Right renal cortex interstitium (tissue), 3 donors: ENCODE results near the gene CASS4. TPM values are rescaled to one million over a fixed set of nuclear protein-coding genes. Genes with fewer than 3 reads are reported as not detected.
A peak's percentile ranks its signal among the peaks of the same experiment; 100 is the strongest.
"Not testable (repeated sequence)": the region's sequence is repeated elsewhere in the genome, so short reads cannot be mapped to it uniquely, and the experiment has no call there.

Source experiments
- DNase-seq, 3 donors: peaks; one replicate each; pipeline ENCODE4 v3.0.0-alpha.2; 2013; ENCODE audit warnings: low read depth in 3 of 3, low spot score in 2 of 3
- polyA plus RNA-seq, 3 donors: library from polyadenylated mRNA; unstranded; fragments of 120-200 nt; gene quantifications; one replicate each; pipeline ENCODE4 v1.2.1, GENCODE V29; 2013; ENCODE audit not compliant: insufficient read length in 3 of 3

Gene CASS4
- polyA plus RNA-seq, 3 donors, result 2.8 to 3.6 (median 3.6) TPM

DNA sequence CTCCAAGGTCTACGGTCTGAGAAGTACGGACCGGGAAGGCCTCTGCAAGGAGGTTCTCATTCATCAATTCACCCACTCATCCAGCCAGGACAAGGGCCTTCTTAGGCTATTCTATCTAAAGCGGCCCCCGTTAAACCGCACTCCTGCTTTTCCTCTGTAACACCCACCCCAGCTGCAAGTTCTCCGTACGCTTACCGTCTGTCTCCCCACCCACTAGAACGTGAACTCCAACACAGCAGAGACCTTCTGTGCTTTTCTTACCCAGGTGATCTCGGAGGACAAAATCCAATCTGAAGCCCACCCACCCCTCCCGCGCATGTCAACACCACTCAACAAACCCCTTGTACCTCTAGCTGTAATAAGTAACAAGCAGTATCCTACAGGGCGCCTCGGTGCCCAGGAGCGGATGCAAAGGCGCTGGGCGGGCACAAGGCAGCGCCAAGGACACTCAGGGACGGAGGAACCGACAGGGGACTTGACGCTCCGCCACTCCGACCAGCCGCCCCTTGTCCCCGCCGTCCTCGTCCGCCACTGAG lies 20.4 kb upstream of the CASS4 start:
- no peak for DNase-seq

DNA sequence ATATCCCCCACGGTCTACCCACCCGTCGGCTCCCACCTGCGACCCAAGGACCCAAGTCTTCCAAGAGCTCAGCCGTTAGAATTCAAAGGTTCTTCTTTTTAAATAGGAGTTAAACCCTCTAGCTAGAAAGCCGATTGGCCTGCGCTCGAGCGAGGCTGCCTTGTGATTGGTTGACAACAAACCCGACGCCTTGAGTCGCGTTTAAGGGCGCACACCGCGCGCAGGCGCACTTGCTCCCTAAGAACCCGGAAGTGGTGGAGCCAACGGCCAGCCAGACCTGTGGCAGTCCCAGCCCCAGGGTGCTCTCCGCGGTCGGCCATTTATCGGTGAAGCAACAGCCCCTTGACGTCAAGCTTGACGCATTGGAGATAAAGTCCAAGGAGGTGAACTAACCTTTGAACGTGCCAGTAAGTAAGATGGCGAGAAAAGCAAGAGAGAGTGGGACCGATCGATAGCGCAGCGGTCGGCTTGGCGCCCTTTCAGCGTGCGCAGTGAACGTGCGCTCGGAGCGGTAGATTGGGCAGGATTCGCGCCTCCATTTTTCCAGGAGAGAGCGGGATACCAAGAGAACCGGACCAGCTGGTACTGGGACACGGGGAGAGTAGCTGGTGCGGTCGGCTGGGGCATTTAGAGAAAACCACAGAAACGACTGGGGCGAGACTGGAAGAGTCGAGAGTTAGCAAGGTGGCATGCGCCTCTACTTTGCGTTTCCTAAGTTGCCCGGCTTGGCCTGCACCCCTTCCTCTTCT lies 19.8 kb upstream of the CASS4 start, which contains the start of the genes AURKA and CSTF1:
Gene AURKA (minus strand): TSS at position 84 of the 749 bp plus-strand sequence. CDS start 4,018 bp downstream, outside the sequence.
Gene CSTF1 (plus strand): TSS at position 514 of the 749 bp plus-strand sequence. CDS start 2,908 bp downstream, outside the sequence.
- peak; percentile 97 to 98 (median 98) for DNase-seq

DNA sequence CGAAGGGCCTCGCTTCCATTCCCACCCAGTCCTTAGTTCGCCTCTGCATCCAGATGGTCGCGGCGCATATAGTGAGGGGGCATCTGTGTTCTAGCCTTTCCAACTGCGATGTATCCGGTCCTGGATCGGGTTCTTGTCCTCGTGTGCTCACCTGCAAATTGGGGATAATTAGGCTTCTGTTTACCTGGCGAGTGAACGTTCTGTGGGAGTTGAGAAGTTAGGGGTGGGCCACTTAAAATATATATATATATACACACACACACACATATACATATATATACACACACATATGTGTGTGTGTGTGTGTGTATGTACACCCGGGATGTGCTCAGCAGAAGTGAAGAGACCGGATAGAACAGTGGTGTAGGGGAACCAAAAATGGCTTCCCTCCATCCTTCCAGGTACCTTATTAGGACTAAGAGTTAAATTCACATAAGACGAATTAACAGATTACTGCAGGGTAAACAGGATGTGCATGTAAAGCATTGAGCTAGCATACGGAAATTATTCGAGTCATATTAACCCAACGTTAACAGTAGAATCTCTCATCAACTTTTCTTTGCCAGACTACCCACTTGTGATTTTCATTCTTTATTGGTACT lies 19.1 kb upstream of the CASS4 start:
- no peak for DNase-seq

DNA sequence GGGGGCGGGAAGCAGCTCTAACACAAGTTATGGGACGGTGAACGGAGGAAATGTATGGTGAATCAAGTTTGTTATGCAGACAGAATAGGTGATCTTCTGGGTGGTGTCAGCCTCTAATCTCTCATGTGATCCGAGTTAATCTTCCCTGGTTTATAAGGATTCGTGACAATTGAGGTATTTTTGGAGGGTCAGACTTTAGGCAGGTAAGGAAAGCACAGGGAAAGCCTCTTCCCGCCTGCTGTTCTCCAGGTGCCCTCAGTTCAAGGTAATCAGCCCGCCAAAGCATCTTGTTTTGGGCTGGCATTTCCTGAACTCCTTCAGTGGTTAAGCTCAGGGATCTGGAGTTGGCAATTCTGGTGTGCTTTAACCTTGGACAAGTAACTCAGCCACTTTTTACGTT lies 18.4 kb upstream of the CASS4 start:
- no peak for DNase-seq

DNA sequence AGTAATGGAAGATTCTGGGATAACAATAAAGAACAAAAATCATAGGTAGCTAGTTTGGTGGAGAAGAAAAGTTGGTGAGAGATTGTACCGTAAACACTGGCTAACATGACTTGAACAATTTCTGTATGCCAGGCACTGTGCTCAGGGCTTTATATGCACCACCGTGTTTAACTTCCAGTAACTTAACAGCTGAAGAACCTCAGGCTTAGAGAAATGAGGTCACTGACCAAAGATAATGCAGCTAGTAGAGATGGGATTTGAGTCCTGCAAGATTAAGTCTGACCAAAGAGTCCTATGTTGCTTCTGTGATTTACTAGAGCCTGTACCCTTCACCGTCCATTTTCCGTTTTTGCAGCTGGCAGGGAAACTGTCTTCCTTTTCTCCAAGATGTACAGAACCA lies 16.9 kb upstream of the CASS4 start:
- DNase-seq, result no peak

DNA sequence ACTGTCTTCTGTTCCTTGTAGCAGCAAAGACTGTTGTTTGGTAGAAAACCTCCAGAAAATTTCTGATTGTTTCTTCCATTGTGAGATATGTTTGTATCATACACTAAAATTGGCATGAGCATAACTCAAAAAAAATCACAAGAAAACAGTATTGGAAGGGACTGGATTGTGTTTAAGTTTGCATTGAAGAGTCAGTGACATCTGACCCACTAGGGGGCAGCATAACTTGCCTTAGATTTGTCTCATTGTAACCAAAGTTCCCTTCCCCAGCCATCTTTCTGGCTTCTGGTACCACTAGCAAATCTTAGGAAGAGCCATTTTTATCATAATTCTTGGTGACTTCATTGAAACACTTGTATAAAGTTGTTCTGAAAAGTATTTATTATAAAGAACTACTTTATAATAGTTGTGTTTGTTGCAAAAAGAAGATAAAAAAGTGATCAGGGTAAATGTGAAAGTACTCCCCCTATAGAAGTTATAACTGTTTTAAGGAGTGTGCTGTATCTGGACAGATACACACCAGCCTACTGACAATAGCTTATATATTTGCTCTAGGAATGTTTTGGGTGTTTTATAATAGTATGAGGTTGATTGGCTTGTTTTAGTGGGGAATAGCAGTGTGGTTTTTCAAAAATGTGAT lies 11.9 kb upstream of the CASS4 start:
- peak in 1 of 3 donors; percentile 55 for DNase-seq

DNA sequence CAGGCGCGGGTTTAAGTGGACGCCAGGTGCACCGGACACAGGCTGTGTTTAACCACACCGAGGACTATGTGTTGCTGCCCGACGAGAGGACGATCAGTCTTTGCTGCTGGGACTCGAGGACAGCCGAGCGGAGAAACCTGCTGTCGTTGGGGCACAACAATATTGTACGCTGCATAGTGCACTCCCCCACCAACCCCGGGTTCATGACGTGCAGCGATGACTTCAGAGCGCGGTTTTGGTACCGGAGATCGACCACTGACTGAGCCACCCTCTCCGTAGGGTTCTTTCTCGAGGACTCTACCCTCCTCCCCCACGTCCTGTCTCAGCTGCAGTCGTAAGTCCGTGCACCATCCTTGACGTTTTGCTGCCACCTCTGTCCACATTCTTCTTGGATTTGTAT lies 8.6 kb upstream of the CASS4 start:
- no peak for DNase-seq

DNA sequence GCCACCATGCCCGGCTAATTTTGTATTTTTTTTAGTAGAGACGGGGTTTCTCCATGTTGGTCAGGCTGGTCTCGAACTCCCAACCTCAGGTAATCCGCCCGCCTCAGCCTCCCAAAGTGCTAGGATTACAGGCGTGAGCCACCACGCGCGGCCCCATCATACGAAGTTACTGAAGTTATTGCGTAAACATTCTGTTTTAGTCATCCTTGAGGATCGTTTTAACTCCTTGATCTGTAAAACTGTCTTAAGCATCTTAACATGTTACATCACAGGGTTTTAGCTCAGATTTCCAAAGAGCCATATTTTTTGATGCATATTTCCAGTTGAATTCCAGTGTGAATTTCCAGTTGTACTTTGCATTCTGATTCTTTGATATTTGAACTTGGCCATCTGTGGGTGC lies 6.7 kb upstream of the CASS4 start:
- DNase-seq, result not testable (repeated sequence)

DNA sequence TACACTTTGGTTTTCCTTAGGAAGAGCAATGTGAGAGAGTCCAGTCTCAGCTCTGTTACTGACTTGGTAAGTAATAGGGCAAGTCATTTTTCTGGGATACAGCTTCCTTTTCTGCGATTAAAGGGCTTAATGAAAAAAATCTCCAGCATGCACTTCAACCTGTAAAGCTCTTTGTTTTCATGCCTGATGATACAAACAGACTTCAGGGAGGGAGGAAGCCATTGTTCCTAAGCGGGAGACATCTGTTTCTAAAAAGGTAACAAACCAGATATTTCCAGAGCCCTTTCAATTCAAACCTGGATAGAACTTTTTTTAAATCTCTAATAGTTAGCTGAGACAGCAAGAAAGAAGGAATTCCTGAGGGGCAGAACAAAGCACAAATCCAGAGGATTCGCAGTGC lies 5.2 kb upstream of the CASS4 start:
- DNase-seq, result no peak

DNA sequence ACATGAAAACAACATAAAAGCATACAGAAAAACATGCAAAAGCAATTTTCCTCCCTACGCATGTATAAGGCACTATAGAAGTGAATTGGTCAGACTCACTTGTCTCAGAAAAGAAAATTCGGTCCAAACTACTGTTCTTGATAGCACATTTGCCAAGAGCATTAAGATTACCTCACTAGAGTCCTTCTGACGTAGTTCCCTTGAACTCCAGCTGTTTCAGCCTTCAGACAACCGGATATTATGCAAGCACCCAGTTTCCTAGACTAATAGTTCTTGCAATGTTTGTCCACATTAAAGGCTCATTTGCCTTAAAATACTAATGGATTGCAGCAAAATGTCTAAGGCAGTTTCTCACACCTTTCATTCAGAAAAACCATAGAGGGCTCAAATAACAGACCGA lies 2.5 kb upstream of the CASS4 start:
- no peak for DNase-seq

DNA sequence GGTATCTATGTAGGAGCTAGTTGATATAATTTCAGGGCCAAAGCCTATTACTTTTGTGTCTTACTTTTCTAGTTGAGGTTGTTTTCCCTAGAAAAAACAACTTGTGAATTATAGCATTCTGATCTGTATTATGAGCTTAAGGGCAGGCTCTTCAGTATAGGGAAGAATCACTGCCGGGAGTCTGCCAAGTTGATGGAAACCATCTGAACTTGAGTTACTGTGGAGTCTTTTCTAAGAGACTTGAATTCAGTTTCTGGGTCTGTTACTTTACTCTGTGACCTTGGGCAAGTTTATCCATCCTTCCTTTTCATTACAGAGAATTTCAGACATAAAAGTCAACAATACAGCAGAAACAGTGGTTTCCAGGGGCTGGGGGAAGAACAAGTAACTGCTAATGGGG lies 2.1 kb upstream of the CASS4 start:
- DNase-seq, result peak in 1 of 3 donors; percentile 29

DNA sequence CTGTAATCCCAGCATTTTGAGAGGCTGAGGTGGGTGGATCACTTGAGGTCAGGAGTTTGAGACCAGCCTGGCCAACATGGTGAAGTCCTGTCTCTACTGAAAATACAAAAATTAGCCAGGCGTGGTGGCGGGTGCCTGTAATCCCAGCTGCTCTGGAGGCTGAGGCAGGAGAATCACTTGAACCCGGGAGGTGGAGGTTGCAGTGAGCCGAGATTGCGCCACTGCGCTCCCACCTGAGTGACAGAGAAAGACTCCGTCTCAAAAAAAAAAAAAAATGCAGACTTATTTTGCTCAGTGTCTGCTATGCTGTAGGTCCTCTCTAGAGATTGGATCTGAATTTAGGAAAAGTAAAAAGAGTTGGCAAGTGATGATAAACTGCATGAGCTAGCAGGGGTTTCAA lies 773 bp upstream of the CASS4 start:
- DNase-seq, result not testable (repeated sequence)

DNA sequence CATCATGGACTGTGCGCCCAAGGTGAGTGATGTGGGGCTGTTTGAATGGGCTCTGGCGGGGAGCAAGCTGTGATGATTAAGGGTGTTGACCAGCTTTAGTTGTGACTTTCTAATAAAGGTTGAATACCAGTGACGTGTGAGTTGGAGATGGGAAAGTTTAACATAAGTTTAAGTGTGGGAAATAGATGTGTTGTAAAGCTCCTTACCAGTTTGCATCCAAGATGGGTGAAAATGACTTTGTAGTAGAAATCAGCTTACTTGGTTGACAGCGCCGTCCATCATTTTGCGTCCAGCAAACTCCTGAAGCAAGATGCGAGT lies 372 bp downstream of the CASS4 start:
- no peak for DNase-seq

DNA sequence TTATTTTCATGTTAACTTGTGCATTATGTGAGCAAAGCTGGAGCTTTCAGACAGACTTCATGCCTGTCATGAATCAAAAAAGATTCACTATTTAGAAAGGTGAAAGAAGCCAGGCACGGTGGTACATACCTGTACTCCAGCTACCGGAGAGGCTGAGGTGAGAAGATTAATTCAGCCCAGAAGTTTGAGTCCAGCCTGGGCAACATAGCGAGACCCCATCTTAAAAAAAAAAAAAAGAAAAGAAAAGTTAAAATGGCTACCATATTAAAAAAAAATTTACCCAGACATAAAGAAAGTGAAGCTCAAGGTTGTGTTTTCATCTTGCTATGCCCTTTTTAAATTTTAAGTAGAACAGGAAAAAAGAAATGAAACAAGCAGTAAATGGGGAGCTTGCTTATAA lies 889 bp downstream of the CASS4 start:
- DNase-seq, result no peak

DNA sequence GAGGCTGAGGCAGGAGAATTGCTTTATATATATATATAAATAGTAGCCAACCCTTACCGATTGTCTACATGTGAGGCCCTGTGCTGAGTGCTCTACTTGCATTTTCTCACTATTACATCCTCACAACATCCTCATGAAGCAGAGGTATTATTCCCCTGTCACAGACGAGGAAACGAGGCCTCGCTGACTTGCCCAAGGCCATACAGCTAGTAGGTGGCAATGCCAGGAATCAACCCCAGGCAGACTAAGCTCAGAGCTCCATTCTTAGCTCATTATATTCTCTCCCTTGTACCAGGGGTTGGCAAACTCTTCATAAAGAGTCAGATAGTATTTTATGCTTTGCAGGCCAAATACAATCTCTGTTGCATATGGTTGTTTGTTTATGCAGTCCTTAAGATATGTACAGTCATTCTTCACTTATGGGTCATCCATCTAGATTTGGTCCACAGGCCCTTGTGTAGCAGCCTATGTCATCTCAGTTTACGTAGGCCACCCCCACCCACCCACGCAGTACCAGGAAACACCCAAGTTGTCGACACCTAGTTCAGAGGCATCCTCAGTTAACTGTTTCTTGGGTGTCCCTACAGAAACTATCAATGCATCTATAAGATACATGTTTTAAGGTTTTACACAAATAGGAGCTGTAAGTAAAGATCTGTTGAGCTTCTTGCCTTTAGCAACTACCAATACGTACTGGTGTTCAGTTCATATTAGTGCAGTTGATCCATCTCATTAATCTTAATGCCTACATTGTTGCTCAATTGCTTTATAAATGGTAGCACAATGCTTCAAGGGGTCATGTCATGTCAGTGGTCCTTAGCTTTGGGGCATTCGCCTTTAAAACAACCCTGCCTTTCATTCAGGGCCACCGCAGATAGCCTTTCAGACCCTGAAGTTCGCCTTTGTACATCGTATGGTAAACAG lies 3.0 kb downstream of the CASS4 start:
- no peak for DNase-seq

DNA sequence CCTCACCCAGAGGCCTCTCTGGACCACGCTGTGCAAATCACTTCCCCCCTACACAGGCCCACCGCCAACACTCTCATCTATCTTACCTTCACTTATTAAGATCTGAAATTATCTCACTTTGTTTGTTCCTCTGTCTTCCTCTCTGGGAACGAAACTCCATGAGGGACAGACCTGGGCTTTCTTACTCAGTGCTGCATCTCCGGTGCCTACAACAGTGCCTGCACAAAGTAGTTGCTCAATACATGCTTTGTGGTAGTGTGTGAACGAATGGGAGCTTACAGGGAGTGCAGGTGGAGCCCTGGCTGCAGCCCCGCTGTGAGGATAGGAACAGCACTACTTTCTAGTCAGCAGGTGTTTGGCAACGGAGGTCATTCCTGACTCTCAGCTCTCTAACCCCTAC lies 5.3 kb downstream of the CASS4 start:
- DNase-seq, result no peak

DNA sequence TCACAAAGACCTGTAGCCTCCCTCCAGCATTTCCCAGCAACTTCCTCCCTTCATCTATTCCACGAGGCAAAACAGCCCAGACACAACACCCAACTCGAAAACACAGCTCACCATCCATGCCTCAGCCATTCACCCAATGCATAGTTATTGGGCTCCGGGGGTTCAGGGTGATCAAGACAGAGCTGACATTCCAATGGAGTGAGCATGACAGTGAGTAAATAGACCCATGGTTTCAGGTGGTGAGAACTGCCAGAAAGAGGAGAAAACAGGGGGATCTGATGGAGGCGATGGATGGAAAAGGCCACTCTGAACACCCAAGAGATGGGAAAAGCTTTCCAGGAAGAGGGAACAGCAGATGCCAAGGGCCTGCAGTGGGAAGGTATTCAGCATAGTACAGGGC lies 5.9 kb downstream of the CASS4 start:
- DNase-seq, result no peak

DNA sequence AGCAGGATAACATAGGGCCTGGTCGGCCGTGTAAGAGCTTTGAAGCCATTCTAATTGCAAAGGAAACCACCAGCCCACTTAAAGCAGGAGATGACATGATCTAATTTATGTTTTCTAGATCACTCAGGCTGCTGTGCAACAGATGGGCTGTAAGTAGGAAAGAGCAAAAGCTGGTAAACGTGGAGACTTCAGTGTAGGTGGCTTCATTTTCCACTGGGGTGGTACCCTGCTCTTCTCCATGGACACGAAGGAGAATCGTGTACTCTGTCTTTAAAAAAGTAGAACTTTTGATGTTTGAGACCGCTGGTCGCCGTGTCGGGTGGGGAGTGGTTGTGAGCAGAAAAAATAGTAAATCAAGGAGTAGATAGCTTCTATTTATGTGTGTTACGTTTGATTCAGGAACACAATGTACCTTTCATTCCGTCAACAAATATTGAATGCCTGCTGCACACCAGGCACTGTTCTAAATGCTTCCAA lies 6.4 kb downstream of the CASS4 start:
- no peak for DNase-seq

DNA sequence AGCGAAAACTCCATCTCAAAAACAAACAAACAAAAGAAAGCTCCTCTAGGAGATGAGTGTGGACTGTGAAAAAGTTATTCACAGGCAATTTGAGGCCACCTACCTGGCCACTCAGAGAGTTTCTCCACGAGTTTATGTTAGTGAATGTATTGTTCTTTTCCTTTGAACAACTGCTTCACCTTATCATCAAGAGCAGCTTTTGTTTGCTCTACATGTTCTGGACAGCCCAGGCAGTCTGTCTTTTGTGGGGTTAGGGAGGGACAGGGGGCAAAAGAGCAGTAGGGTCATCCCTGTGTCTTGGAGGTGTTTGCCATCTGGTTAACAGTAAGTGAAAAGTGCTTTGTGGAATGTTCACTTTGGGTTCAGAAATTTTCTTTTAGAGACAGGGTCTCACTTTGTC lies 8.0 kb downstream of the CASS4 start:
- no peak for DNase-seq

DNA sequence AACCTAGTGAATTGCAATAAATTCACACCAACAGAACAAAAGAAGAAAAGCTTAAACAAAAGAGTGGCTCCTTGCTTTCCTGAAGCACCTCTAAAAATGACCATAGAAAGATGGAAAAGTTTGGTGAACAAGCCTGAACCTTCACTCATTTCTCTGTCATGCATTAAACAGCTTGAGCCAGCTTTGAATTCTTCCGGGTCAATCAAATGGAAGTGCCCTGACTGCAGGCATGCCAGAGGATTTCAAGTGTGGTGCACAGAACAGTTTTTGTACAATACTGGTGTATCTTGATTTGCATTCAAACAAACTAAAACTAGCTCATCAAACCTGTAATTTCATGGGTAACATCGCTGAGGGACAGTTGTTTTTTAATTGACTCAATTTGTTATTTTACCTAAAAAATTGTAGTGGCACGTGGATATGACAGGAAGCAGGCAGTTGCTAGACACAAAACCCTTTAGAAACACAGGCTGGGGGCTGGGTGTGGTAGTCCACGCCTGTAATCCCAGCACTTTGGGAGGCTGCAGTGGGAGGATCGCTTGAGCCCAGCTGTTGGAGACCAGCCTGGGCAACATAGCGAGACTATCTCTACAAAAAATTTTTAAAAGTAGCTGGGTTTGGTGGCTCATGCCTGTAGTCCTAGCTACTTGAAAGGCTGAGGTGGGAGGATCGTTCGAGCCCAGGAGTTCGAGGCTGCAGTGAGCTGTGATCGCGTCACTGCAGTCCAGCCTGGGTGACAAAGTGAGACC lies 9.1 kb downstream of the CASS4 start:
- no peak for DNase-seq
